ENCODE measurements around the gene EBLN2.

Gene EBLN2

DNA sequence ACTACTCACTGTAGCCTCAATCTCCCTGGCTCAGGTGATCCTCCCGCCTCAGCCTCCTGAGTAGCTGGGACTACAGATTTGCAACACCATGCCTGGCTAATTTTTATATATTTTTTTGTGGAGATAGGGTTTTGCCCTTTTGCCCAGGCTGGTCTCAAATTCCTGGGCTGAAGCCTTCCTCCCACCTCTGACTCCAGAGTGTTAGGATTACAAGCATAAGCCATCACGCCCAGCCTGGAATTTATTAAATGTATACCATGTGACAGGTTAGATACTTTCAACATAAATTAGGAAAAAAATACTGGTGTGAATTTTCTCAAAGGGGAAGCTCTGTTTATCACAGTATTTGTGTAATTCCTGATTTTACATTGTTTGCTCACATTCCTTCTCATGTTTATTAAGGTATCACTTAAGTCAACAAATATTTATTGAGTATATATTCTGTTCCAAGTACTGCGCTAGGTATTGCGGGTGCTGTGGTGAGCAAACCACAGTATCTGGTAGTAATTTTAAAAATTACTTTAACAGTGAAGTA is 40.1 kb upstream of the EBLN2 start:
- Histone ChIP-seq H3K27me3 (ENCODE audit: insufficient read depth, low read length, poor library complexity, severe bottlenecking) (no peaks in the 10 kb centered on the region), H3K9me3 (ENCODE audit: insufficient read depth, low read depth, low read length) (no peaks in the 10 kb centered on the region), H3K9ac (ENCODE audit: low read depth, low read length, poor library complexity, severe bottlenecking) (no peak overlapping the region), H3K79me2 (ENCODE audit: insufficient read depth, low read length) (no peaks in the 10 kb centered on the region; the same call in none of the 2 replicates), H3K4me2 (ENCODE audit: low read depth, low read length, poor library complexity, severe bottlenecking) (no peak overlapping the region), H3K9me2 (replicated peaks; ENCODE audit: low read depth, low read length) (no peaks in the 10 kb centered on the region), H2AFZ (ENCODE audit: low read length) (no peak overlapping the region), H3K4me1 (ENCODE audit: insufficient read depth, low read length, poor library complexity, severe bottlenecking) (no peaks in the 10 kb centered on the region), H4K20me1 (ENCODE audit: insufficient read depth, low read length, poor library complexity, severe bottlenecking) (peaks cover 99% of the 10 kb centered on the region), H3K36me3 (ENCODE audit: insufficient read depth, low read length) (peaks cover 14% of the 10 kb centered on the region; the same call in 1 of the 2 replicates), H3K4me3 (ENCODE audit: low read length, poor library complexity, severe bottlenecking) (no peak overlapping the region), H3F3A (ENCODE audit: low read depth) (no peaks in the 10 kb centered on the region)
- no peak for TF ChIP-seq EZH2phosphoT487 (IDR thresholded peaks at IDR 0.05; ENCODE audit: borderline replicate concordance)
- TF ChIP-seq CTCF (conservative IDR thresholded peaks at IDR 0.05; ENCODE audit: low read length), result no peak

DNA sequence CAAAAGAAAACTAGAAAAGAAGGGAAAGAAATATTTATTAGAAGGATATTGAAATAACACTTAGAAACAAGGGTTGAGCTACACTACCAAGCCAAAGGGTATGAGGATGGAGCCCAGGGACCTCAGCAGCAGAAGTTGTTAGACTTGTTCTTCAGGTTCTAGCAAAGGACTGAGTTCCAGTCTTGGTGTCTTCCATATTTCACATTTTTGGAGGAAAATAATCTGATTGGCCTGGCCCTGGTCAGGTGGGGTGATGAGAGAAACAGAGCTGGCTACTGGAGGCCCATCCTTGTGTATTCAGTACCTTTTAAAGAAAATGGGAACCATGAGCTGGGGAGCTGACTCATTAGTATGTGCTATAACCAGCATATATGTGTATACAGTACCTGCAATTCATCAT is 36.6 kb upstream of the EBLN2 start:
- H2AFZ ChIP-seq (ENCODE audit: low read length), result no peak overlapping the region
- H3K9ac ChIP-seq (ENCODE audit: low read depth, low read length, poor library complexity, severe bottlenecking), result no peak overlapping the region
- no peaks in the 10 kb centered on the region; the same call in none of the 2 replicates for H3K79me2 ChIP-seq (ENCODE audit: insufficient read depth, low read length)
- H3K4me2 ChIP-seq (ENCODE audit: low read depth, low read length, poor library complexity, severe bottlenecking), result no peak overlapping the region
- TF ChIP-seq EZH2phosphoT487 (IDR thresholded peaks at IDR 0.05; ENCODE audit: borderline replicate concordance) (no peak), CTCF (conservative IDR thresholded peaks at IDR 0.05; ENCODE audit: low read length) (no peak)
- peaks cover 100% of the 10 kb centered on the region for H4K20me1 ChIP-seq (ENCODE audit: insufficient read depth, low read length, poor library complexity, severe bottlenecking)
- H3K9me2 ChIP-seq (replicated peaks; ENCODE audit: low read depth, low read length), result no peaks in the 10 kb centered on the region
- no peak overlapping the region for H3K4me3 ChIP-seq (ENCODE audit: low read length, poor library complexity, severe bottlenecking)
- no peaks in the 10 kb centered on the region for H3K27me3 ChIP-seq (ENCODE audit: insufficient read depth, low read length, poor library complexity, severe bottlenecking)
- no peaks in the 10 kb centered on the region for H3K9me3 ChIP-seq (ENCODE audit: insufficient read depth, low read depth, low read length)
- H3K4me1 ChIP-seq (ENCODE audit: insufficient read depth, low read length, poor library complexity, severe bottlenecking), result peaks cover 9% of the 10 kb centered on the region
- H3F3A ChIP-seq (ENCODE audit: low read depth), result no peaks in the 10 kb centered on the region
- H3K36me3 ChIP-seq (ENCODE audit: insufficient read depth, low read length), result peaks cover 4% of the 10 kb centered on the region; the same call in 1 of the 2 replicates

DNA sequence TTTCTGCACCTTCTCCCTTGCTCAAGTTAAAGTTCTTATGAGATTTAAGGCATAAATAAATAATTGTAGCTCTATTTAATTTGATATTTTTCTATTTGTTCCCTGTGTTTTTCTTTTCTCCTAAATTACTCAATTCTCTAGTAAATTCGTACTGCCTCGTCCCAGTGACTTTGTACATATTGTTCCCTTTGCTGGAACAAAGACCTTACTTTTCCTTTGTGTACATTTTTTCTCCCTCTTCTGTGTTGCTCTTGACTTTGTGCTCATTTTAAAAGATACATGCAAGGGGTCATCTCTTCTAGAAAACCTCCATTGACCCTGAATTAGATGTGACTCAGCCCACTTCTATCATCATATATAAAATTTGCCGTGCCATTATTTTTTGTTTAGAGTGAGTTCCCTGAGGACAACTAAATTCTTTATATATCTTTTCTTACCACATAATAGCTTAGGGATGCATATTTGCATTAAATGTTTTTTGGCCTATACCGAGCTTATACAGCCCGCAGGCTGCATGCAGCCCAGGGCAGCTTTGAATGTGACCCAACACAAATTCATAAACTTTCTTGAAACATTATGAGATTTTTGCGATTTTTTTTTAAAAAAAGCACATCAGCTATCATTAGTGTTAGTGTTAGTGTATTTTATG is 35.2 kb upstream of the EBLN2 start:
- no peak overlapping the region for H3K9ac ChIP-seq (ENCODE audit: low read depth, low read length, poor library complexity, severe bottlenecking)
- no peaks in the 10 kb centered on the region for H3K9me2 ChIP-seq (replicated peaks; ENCODE audit: low read depth, low read length)
- peaks cover 99% of the 10 kb centered on the region for H4K20me1 ChIP-seq (ENCODE audit: insufficient read depth, low read length, poor library complexity, severe bottlenecking)
- H3K9me3 ChIP-seq (ENCODE audit: insufficient read depth, low read depth, low read length), result no peaks in the 10 kb centered on the region
- no peaks in the 10 kb centered on the region for H3K27me3 ChIP-seq (ENCODE audit: insufficient read depth, low read length, poor library complexity, severe bottlenecking)
- H3K4me3 ChIP-seq (ENCODE audit: low read length, poor library complexity, severe bottlenecking), result no peak overlapping the region
- TF ChIP-seq EZH2phosphoT487 (IDR thresholded peaks at IDR 0.05; ENCODE audit: borderline replicate concordance) (no peak), CTCF (conservative IDR thresholded peaks at IDR 0.05; ENCODE audit: low read length) (no peak)
- H3K36me3 ChIP-seq (ENCODE audit: insufficient read depth, low read length), result peaks cover 4% of the 10 kb centered on the region; the same call in 1 of the 2 replicates
- H3K4me1 ChIP-seq (ENCODE audit: insufficient read depth, low read length, poor library complexity, severe bottlenecking), result peaks cover 9% of the 10 kb centered on the region
- no peaks in the 10 kb centered on the region; the same call in none of the 2 replicates for H3K79me2 ChIP-seq (ENCODE audit: insufficient read depth, low read length)
- no peaks in the 10 kb centered on the region for H3F3A ChIP-seq (ENCODE audit: low read depth)
- H2AFZ ChIP-seq (ENCODE audit: low read length), result no peak overlapping the region
- H3K4me2 ChIP-seq (ENCODE audit: low read depth, low read length, poor library complexity, severe bottlenecking), result no peak overlapping the region

Measured in Loucy (cell line).